T-helper 1 cell treated with Interleukin-12 subunit alpha and Interleukin-12 subunit beta and Interleukin-4 antibody, amounts not matched to agents 30 ng/mL and 1 ng/mL, for 36 hours (primary cell): ENCODE results near the gene CDCP2. TPM values are rescaled to one million over a fixed set of nuclear protein-coding genes. Genes with fewer than 3 reads are reported as not detected.

Experiments used
- intact Hi-C: fragments of 100-400 bp; cut with micrococcal nuclease; formaldehyde crosslinking; loops from one replicate; pipeline ENCODE4 v1.15.1; 2024
- total RNA-seq: library from RNA; stranded (reverse); gene quantifications from 2 replicates; pipeline ENCODE4 v1.2.3, GENCODE V29; 2022

Gene CDCP2
- total RNA-seq, 1 donor from 2014 or later = not detected

GRCh38 chr1:54137534-54138061, 15.2 kb downstream of the CDCP2 start:
- intact Hi-C loops = no loop called here

DNA sequence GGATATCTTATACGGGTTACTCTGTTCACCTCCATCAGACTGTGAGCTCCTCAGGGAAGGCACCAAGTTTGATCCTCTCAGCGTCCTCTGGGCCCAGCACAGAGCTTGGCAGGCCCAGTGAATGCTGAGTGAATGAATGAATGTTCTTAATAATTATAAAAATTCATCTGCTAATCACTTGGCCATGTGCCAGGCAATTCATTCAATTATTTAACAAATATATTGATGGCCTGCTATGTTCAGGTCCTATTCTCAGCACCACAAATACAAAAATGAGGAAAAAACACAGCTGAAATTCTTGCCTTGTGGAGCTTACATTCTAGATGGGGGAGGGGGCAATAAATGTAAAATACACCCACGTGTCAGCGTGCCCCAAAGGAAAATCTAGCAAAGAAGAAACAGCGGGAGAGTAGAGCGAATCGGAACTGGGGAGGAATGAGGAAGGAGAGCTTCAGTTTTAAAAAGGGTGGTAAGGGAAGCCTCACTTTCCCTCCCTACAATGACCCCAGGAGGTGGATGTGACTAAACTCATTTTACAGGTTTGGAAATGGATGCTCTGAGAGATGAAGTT, 15.8 kb downstream of the CDCP2 start:
- intact Hi-C loops = no loop called here

DNA sequence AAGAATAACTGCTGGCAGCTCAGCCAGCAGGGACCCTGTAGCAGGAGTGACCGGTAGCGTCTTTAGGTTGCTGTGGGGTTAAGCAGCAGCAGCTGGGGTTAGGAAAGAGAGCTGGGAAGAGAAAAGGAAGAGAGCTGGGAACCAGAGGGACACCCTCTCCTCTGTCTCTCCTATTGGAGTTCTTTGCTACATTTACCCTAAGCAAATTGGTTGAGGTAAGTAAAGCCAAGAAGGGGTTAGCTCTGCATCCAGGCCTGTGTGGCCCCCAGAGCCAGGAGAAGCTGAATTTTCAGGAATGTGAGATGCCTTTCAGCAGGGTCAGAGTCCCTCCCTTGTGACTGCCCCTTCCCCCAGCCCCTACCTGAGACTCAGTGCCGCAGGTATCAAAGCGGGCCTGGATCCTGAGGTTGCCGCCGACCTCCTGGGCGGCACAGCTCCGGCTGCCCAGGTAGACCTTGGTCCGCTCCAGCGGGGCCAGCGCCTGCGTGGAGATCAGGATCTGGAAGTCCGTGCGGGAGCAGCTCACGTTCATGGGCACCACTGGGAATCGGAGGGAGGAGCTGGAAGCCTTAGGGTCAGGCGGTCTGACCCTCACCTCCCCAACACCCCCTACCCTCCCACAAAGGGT, 16.4 kb downstream of the CDCP2 start:
- intact Hi-C loops = no loop called here

GRCh38 chr1:54135436-54136120, 17.2 kb downstream of the CDCP2 start:
- intact Hi-C loops = no loop called here

DNA sequence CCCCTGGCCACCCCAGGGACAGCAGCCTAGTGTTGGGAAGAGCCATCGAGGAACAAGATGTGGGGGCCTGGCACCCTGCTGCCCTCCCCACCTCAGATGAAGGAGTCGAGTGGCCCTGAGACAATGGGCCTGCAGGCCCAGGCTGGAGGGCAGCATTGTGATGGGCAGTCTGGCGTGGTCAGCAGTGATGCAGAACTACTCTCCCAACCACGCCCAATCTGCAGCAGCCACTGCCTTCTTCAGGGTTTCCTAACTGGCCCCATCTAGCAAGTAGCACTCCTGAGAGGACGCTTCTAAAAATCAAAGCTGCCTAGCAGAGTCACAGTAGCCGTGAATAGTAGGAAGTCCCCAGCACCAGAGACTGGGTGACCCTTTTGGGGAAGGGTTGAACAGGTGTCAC, 18.5 kb downstream of the CDCP2 start:
- intact Hi-C loops = no loop called here

DNA sequence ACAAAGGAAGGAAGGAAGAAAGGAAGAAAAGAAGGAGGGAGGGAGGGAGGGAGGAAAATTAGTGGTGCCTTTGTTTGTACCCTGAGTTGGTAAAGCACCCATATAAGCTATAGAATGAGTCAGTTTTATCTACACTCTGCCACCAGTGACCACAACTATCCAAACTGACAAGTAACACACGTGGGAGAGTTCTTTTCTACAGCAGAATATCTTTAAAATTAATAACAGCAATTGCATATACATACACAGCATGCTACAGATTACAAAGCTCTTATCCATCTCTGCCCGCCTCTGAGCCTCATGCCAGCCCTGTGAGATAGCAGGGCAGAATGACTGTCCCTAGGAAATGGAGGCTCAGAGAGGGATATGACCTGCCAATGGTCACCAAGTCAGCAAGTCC, 20.3 kb downstream of the CDCP2 start:
- intact Hi-C loops = no loop called here

DNA sequence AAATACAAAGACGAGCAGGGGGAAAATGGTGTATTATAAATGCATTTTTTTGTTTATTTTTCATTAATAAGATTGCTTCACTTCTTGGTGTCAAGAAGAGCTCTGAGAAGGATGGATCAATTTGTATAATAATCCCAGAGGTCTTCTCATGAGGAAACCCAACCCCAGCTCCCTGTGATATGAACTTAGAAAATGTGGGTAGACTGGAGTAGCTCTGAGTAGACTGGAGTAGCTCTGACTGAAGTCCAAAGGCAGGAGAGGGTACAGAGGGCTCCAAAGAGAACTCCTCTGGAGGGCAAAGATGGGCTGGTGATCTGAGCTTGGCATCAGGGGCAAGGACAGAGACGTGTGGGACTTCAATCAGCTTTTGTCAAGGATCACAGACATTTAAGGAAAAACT, 21.4 kb downstream of the CDCP2 start:
- intact Hi-C loops = no loop called here

DNA sequence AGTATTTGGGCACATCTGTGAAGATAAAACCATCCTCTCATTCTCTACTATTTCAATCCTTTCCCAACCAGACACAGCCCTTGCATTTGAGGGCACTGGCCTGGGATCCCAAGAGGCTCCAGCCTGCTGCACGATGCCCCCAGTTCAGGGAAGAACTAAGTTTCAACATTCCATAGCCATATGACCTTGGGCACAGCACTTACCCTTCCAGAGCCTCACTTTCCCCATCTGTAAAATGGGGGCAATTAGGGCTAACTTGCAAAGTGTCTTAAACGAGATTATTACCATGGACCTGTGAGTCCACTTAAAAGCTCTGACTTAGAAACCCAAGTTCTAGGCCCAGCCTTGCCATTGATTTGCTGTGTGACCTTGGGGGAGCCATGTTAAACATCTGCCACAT, 22.9 kb downstream of the CDCP2 start:
- intact Hi-C loops = no loop called here

- intact Hi-C loops = no loop called here
Observed at GRCh38 chr1:54127594-54128300, 25.1 kb downstream of the CDCP2 start.

- intact Hi-C loops = no loop called here
Observed at GRCh38 chr1:54126271-54126815, 26.5 kb downstream of the CDCP2 start.

DNA sequence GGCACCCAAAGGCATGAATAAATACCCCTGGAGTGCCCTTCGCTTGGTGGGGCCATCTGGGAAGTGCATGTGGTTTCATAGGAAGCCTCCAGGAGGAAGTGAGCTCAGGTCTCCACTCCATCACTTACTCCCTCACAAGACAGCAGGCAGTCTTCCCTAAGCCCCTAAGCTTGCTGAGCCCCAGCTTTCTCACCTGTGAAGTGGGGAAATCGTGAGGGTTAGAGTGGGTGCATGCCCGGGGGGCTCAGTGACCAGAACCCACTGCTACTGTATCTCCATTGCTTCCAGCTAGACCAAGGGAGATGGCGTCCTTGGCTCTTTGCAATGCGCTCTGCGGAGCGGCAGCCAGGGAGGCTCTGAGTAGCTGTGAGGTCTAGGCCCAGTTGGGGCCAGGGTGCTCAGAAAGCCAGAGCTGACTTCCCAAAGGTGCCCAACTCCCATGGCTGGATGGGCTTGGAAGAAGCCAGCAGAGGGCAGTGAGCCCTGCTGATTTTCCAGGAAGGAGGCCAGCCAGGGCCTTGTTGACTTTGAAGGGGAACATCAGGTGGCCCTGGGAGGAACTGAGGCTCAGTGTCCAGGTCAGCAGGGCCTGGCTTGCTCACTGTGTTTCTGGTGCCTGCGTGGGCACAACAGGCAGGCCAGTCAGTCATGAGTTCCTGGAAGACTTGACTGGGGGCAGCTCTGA, 27.3 kb downstream of the CDCP2 start:
- intact Hi-C loops = no loop called here

DNA sequence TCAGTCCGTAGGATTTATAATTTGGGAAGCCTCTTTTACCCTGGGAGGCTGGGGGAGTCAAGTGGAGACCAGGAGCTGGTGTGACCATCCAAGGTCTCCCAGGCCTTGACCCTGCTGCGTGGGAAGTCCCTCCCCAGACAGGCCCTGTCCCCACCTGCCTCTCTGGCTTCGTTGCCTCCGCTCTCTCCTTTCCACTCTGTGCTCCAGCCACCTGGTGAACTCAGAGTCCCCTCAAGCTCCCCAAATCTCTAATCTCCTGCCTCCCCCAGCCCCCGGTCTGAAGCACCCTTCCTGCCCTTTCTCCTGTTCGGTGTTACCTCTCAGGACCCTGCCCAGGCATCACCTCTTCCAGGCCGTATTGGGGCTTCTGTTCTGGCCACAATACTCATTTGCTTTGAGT, 27.9 kb downstream of the CDCP2 start:
- intact Hi-C loops = no loop called here

DNA sequence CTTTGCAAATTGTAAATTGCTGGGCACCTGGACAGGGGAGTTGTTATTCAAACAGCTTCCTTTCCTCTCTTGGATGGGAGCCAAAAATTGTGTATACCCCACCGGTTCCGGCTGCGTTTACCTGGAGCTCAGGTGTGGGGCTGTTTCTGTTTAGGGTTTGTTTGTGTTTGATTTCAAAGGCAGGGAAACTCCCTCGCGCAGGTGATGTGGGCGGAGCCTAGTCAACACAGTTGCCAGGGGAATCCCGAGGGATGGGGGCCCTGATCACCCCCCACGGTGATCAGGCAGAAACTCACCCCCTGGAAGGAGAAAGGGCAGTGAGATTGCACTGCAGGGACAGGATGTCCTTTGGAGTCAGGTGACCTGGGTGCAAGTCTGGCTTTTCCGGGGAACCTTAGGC, 28.3 kb downstream of the CDCP2 start:
- intact Hi-C loops = no loop called here

GRCh38 chr1:54122992-54123391, 29.8 kb downstream of the CDCP2 start:
- intact Hi-C loops = no loop called here

GRCh38 chr1:54122135-54122751, 30.6 kb downstream of the CDCP2 start:
- intact Hi-C loops = no loop called here

- intact Hi-C loops = loop anchor here (1.0 to 2.0 kb wide), 3 partner anchors 283 to 689 kb away; no protein-coding TSS in a partner anchor
Observed at GRCh38 chr1:54121482-54122134, 31.2 kb downstream of the CDCP2 start.

DNA sequence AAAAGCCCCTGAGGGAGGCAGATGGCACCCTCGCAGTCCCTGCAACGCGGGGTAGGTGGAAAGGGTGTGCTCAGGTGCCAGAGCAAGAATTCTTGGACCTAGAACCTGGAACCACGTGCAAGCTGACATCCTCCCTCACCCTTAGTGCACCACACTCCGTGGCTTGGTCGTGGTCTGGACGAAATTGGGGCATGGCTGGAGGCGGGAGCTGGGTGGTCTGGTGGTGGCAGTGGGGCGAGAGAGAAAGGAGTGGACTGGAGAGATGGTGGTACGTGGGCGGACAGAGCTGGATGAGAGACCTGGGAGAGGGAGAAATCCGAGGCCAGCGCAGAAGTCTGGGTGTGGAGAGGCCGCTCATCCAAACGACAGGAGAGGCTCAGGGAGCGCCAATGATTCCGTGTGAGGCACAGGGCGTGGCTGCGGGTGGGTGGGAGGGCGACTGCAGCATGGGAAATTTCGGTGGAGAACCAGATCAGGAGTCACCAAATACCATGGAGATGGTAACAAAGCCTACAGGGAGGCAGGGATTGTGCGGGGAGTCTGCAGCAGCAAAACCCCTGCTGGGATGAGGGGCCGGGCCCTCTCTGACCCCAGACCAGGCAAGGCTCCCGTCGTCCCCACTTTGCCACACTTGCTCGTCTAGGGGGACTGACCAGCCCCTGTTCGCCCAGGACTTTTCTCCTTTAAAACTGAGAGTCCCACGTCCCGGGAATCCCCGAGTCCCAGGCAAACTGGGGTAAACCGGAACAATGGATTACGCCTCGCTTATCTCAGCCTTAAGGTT, 31.9 kb downstream of the CDCP2 start:
- intact Hi-C loops = loop anchor here (1.0 to 2.0 kb wide), 3 partner anchors 284 to 689 kb away; no protein-coding TSS in a partner anchor

DNA sequence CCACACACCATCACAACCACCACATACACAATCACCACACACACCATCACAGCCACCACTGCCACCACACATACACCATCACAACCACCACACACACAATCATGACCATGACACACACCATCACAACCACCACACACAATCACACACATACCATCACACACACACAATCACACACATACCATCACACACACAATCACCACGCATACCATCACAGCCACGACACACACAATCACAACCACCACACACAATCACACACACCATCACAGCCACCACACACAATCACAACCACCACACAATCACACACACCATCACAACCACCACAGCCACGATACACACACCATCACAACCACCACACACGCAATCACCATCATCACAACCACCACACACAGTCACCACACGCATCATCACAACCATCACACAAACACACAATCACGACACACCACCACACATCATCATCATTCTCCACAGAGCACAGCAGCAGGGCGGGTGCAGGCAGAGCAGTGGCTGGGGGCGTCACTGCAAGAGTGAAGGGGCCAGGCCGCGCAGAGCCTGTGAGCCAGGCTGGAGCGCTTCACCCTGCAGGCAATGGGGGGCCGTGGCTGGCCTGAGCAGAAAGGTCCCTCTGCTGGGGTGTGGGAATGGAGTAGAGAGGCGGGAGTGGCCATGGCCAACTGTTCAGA, 32.6 kb downstream of the CDCP2 start:
- intact Hi-C loops = loop anchor here (2.0 kb wide), 1 partner anchor 285 kb away; no protein-coding TSS in a partner anchor

DNA sequence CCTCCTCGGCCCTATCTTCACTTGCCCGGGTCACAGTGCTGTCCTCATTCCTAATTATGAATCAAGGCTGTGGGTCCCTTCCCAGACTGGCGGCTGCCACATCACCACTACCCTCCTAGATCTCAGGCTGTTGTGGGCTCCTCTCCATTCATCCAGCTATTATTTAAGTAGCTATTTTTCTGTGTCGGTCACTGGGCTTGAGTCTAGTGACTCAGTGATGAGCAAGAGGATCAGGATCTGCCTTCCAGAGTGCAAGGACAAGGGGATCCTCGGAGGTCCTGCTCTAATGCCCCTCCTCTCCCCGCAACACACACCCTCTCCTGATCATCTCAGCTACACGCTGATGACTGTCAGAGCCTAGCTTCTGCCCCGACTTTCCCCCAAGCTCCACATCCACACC, 34.1 kb downstream of the CDCP2 start:
- intact Hi-C loops = no loop called here
